Measurements from ENCODE around the gene KRT78. TPM values are rescaled to one million over a fixed set of nuclear protein-coding genes. Genes with fewer than 3 reads are reported as not detected.

Gene KRT78
- total RNA-seq, 1 experiment from 2014 or later: not detected

DNA sequence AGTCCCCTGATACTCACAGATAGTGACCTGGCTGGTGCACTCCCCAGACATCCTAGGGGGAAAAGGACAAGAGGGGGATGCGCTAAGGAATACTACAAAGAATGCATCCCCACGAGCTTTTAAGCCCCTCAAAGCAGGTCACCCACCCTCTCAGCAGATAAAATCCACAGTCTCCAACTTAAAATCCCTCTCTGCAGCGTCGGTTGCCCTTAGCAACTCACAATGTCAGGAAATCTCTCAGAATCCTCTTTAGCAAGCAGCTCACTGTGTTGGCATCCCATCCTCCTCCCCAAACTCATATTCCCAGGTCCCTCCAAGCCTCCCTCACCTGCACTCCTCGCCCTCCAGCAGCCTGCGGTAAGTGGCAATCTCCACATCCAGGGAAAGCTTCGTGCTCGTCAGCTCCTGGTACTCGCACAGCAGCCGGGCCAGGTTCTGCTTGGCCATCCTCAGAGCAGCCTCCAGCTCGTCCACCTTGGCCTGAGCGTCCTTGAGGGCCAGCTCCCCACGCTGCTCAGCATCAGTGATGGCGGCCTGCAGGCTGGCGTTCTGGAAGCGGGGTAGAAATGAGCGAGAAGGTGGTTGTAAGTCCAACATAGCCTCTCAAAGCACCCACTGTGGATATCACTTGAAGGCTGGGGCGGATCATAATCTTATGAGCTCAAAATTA is 9.2 kb downstream of the KRT78 start:
- DNase-seq (ENCODE audit: low read depth): no peak

- DNase-seq (ENCODE audit: low read depth): no peak
Observed at GRCh38 chr12:52838609-52839435, 10.0 kb downstream of the KRT78 start.

DNA sequence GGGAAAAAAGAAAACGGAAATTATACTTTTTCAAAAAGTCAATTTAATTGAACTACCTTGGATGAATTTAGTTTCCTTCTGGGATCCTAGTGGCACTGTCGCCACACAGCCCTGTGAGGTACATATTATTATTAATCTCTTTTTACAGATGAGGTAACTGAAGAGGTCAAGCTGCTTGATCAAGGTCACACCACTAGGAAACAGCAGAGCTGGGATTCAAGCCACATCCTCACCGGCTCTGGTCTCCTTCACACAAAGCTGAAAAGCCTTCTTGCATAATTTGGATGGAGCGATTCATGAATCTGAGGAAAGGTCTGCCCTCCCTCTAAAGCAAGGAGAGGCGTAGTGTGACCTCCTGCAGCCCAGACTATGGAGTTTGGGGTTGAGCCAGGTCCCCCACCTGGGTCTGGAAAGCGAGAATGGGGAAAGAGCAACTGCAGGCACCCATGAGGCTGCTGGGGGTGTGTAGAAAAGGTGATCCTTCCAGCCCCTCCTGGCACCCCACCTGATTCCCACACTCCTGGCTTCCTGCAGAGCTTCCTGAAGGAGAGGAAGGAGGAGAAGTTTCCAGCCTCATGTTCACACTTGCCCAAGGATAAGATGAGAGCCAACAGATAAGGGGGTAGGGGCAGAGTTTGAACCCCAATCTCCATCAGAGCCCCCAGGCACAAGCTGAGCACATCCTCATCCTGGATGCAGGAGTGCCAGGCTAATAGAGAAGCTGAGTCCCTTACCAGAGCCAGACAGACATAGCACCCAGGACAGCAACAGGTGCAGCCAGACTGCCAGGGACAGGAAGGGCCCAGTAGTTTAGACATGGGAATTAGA is 10.8 kb downstream of the KRT78 start:
- peak; percentile 56 for DNase-seq (ENCODE audit: low read depth)

GRCh38 chr12:52837413-52837741 is 11.4 kb downstream of the KRT78 start:
- DNase-seq (ENCODE audit: low read depth): peak; percentile 90

DNA sequence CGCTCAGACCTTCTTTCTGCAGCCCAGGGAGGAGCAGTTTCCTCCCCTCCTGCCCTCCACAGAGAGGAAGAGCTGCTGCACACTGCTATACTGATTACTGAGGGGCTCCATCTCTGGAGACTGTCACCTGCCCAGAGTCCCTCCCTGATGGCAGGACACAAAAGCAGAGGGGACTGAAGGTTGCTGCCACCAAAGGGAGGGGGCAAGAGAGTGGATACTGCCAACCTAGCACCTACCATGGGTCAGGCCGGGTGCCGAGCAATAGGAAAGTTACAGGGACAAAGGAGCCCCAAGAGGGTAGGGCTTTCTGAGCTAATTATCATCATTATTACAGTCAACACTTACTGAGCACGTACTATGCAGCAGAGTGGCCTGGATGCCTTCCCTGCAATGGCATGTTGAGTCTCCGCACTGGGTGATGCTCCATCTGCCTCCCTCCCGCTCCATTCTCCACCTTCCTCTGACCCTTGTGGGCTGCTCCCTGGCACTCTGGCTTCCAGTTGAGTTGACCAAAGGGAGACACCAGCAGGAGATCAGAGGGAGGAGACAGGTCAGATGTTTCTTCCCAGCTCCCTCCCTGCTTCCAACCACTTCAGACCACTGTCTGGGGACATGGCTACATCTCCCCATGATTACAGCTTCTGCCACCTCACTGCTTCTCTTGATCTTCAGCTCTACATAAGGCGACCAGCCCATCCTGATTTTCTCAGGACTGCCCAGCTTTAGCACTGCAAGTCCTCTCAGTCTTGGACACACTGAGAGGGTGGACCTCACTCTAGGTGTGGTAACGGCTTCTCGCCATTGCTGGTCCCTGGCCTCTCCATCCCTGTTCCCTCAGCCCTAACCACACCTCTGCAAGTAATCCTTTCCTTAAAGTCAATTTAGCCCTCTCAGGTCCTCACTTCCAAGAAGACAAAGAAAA is 12.0 kb downstream of the KRT78 start:
- DNase-seq (ENCODE audit: low read depth): no peak

- peak; percentile 36 for DNase-seq (ENCODE audit: low read depth)
Observed at GRCh38 chr12:52836042-52836466, 12.7 kb downstream of the KRT78 start.

DNA sequence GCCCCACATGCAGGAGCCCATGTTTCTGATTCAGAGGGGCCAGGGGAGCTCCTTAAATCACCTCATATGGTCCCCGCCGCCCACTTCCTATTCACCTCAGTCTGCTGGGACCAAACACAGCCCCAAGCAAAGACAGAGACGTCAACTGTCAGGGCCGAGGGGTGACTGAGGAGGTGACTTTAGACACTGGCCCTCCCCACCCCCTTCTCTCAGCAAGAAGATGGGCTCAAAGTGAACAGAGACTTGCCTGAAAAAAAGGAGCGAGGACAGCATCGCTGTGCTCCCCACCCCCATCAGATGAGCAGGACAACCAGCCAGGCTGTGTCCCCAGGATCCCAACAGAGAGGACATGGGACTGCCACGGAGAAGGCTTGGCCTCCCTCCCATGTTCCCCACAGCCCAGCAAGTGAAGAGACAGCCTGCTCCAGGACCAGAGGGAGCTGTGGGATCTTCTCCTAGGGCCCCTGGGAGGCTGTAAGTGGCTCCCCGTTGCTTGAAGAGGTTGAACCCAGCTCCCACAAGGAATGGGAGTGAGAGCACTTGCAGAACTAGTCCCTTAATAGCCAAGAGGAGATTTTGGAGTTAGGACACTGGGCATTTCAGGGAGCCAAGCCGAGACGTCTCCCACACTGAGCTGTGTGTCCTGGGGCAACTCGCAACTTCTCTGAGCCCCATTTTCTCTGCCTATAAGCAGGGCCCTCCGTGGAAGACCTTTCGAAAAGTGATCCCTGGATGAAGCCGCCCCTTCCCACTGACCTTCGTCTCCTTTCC is 13.3 kb downstream of the KRT78 start:
- DNase-seq (ENCODE audit: low read depth): no peak

DNA sequence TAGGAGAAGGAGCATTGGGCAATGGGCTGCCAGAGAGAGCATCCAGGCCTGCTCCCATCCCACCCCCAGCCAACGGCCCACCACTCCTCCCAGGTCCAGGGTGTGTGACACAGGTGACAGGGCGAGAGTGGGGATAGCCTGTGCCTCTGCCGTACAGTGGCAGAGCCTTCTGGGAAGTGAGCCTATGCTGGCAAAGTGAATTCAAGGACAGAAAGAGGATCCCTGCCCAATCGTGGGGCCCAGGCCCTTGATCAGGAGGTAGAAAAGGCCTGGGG is 14.1 kb downstream of the KRT78 start:
- no peak for DNase-seq (ENCODE audit: low read depth)

- no peak for DNase-seq (ENCODE audit: low read depth)
Observed at GRCh38 chr12:52833922-52834726, 14.7 kb downstream of the KRT78 start, which contains the start of gene KRT79. Gene KRT79, minus strand, starts transcription at chr12:52834311. Its CDS starts 51 bp downstream, at chr12:52834260.

- DNase-seq (ENCODE audit: low read depth): no peak
Observed at GRCh38 chr12:52832985-52833905, 15.5 kb downstream of the KRT78 start.

- DNase-seq (ENCODE audit: low read depth): no peak
Observed at GRCh38 chr12:52832451-52832850, 16.3 kb downstream of the KRT78 start.

DNA sequence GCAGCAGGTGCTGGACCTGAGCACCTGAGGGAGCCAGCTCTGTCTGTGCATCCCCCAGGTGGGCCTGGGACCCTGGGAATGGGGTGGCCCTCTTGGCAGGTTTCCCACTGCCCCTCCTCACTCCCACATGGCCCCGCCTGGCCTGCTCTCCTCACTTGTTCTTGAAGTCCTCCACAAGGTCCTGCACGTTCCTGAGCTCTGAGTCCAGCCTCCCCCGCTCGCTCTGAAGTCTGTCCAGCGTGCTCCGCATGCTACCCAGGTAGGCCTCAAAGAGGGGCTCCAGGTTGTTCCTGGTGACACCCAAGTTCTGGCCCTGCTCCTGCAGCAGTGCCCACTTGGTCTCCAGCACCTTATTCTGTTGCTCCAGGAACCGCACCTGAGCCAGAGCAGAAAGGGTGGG is 17.5 kb downstream of the KRT78 start:
- DNase-seq (ENCODE audit: low read depth): no peak

DNA sequence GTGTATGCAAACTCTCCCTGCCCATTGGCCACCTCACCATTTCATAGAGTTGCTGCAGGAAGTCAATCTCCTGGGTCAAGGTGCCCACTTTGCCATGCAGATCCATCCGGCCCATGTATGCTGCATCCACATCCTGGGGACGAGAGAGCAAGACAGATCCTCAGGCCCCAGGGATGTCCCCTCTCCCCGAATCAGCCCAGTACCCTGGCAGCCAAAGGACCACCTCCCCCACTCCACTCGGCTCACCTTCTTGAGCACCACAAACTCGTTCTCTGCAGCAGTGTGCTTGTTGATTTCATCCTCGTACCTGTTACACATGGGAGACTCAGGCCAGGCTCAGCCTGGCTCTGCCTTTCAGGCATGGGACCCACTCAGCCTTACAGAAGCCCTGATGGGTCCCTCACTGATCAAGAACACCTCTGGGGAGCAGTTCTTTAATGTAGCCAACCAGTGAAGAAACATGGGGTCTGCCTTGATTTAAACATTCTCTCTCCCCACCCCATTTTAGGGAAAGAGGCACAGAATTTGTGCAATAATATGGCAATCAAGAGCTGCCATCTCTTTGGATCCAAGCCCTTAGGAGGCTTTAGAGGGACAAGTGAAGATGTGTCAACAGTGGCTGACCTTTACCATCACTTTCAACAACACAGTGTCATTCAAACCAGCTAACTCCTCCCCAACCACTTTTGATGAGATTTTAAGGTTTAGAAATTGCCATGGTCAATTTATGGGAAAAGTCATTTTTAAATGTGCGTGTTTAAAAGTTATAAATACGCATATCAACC is 18.6 kb downstream of the KRT78 start:
- no peak for DNase-seq (ENCODE audit: low read depth)

DNA sequence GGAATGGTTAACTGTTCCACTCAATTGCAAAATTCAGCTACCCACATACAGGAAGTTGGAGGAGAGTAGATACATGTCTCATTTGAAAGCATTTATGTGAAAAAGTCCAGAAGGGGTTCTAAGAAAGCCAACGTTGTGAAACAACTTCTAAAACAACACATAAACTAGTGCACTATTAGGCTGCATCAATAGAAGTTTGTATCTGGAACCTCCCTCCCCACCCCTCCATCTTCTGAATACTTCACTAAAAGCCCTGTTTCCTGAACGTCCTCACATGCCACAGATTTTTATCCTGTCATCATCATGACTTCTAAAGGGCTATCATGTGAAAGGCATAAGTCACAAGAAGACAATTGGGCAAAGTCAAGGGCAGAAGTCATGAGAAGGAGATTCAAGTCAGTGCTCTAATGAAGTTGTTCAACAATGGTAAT is 20.2 kb downstream of the KRT78 start:
- no peak for DNase-seq (ENCODE audit: low read depth)

DNA sequence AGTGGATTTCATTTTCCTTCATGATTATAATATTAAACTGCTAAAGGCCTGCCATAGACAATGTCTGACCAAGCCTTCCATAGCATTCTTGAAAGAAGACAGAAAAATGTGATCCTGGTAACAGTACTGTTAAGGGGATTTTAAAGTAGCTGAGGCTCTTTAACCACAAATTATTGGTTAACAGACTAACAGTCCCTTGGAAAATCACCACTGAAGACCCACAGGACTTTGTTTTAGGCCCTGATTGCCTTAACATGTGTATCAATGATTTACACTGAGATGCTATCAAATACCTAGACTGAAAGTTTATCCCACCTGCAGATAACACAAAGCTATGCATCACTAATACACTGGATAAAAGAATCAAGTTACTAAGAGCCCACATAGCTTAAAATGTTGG is 20.6 kb downstream of the KRT78 start:
- no peak for DNase-seq (ENCODE audit: low read depth)

DNA sequence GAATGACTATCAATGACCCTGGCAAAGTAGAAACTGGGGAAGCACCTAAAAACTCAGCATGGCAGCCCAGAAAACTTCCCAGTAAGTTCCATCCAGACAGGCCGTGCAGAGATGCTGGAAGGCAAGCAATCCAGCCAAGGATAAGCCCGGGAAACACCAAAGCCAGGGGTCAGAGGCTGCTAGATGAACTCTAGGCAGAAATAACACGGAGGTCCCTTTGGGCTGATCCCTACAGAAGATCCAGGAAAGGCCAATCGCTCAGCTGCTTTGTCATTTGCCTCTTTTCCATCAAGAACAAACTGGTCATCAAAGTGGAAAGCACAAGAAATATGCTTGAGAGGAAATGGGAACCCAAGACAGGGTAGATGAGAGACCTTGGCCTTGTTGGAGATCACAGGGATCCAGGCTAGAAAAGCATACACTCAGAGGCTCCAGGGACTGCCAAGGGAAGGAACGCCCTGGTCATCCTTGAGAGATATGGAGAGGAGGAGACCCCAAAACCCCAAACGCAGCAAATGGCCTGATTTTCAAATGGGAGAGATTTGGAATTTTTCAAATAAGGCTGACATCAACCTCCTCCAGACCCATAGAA is 21.2 kb downstream of the KRT78 start:
- no peak for DNase-seq (ENCODE audit: low read depth)

Data from LHCN-M2 (cell line).